ENCODE results near the gene CCN2.

GRCh38 chr6:131936156-131936555, 15.0 kb downstream of the CCN2 start:
- TF ChIP-seq POLR2AphosphoS5 (IDR thresholded peaks at IDR 0.05; ENCODE audit: low read depth, low read length) (no peak), POLR2A (IDR thresholded peaks at IDR 0.05; ENCODE audit: low read depth, low read length) (no peak)

All from GM12891 (cell line).